H9 (cell line): ENCODE measurements around the gene CD3D. TPM values are rescaled to one million over a fixed set of nuclear protein-coding genes. Genes with fewer than 3 reads are reported as not detected.

ENCODE experiments used
- DNase-seq: peaks from one replicate; pipeline ENCODE4 v3.0.0-alpha.2; 2017
- H2AFZ ChIP-seq: one replicate; pipeline ENCODE4 v1.6.1; 2013; ENCODE audit warnings: mild to moderate bottlenecking, low read length, control low read depth, moderate library complexity
- H2AK5ac ChIP-seq: 2 replicates; pipeline ENCODE4 v1.6.1; 2013; ENCODE audit warnings: low read length, control low read depth, mixed read lengths; ENCODE audit not compliant: insufficient read length
- H2BK120ac ChIP-seq: one replicate; pipeline ENCODE4 v1.6.1; 2013; ENCODE audit warnings: low read depth, mild to moderate bottlenecking, low read length, control low read depth, inconsistent platforms; ENCODE audit not compliant: poor library complexity, severe bottlenecking
- H2BK12ac ChIP-seq: 2 replicates; pipeline ENCODE4 v1.6.1; 2013; ENCODE audit warnings: low read length, control low read depth, mixed read lengths, low read depth; ENCODE audit not compliant: insufficient read length
- H2BK15ac ChIP-seq: 2 replicates; pipeline ENCODE4 v1.6.1; 2013; ENCODE audit warnings: low read depth, low read length, control low read depth
- H2BK20ac ChIP-seq: one replicate; pipeline ENCODE4 v1.6.1; 2013; ENCODE audit warnings: low read depth, mild to moderate bottlenecking, low read length, control low read depth, inconsistent platforms; ENCODE audit not compliant: poor library complexity, severe bottlenecking
- H2BK5ac ChIP-seq: 2 replicates; pipeline ENCODE4 v1.6.1; 2013; ENCODE audit warnings: low read length, control low read depth, mixed read lengths; ENCODE audit not compliant: insufficient read length
- H3K14ac ChIP-seq: 2 replicates; pipeline ENCODE4 v1.6.1; 2013; ENCODE audit warnings: low read length, control low read depth; ENCODE audit not compliant: insufficient read depth
- H3K18ac ChIP-seq: 2 replicates; pipeline ENCODE4 v1.6.1; 2013; ENCODE audit warnings: low read depth, mild to moderate bottlenecking, mixed read lengths, low read length, control low read depth; ENCODE audit not compliant: insufficient read length
- H3K23ac ChIP-seq: 2 replicates; pipeline ENCODE4 v1.6.1; 2013; ENCODE audit warnings: low read length, control low read depth, mixed read lengths, low read depth; ENCODE audit not compliant: insufficient read length
- H3K23me2 ChIP-seq: 2 replicates; pipeline ENCODE4 v1.6.1; 2013; ENCODE audit warnings: low read depth, mild to moderate bottlenecking, mixed read lengths, low read length, control low read depth; ENCODE audit not compliant: insufficient read length, poor library complexity, severe bottlenecking
- H3K27ac ChIP-seq: 2 replicates; pipeline ENCODE4 v1.5.1; 2013; ENCODE audit warnings: low read length, control low read depth, mixed read lengths, low read depth; ENCODE audit not compliant: insufficient read length
- H3K27me3 ChIP-seq: 2 replicates; pipeline ENCODE4 v1.6.1; 2013; ENCODE audit warnings: low read length, control low read depth, inconsistent platforms; ENCODE audit not compliant: insufficient read depth
- H3K4ac ChIP-seq: 2 replicates; pipeline ENCODE4 v1.6.1; 2013; ENCODE audit warnings: low read depth, mild to moderate bottlenecking, control low read depth, inconsistent platforms, low read length, moderate library complexity
- H3K4me1 ChIP-seq: 2 replicates; pipeline ENCODE4 v1.6.1; 2013; ENCODE audit warnings: low read length, control low read depth, inconsistent platforms; ENCODE audit not compliant: insufficient read depth
- H3K4me2 ChIP-seq: 2 replicates; pipeline ENCODE4 v1.6.1; 2013; ENCODE audit warnings: low read length, control low read depth, mixed read lengths; ENCODE audit not compliant: insufficient read length, insufficient read depth
- H3K56ac ChIP-seq: 2 replicates; pipeline ENCODE4 v1.6.1; 2013; ENCODE audit warnings: low read depth, mild to moderate bottlenecking, mixed read lengths, low read length, control low read depth; ENCODE audit not compliant: insufficient read length
- H3K79me1 ChIP-seq: 2 replicates; pipeline ENCODE4 v1.6.1; 2013; ENCODE audit warnings: low read depth, mild to moderate bottlenecking, moderate library complexity, low read length, control low read depth, inconsistent platforms; ENCODE audit not compliant: insufficient read depth, poor library complexity, severe bottlenecking
- H3K79me2 ChIP-seq: 2 replicates; pipeline ENCODE4 v1.6.1; 2013; ENCODE audit warnings: low read length, control low read depth, inconsistent platforms; ENCODE audit not compliant: insufficient read depth
- H3K9ac ChIP-seq: 2 replicates; pipeline ENCODE4 v1.6.1; 2013; ENCODE audit warnings: low read length, control low read depth, mixed read lengths; ENCODE audit not compliant: insufficient read length; ENCODE audit errors: extremely low read depth
- H3K9me3 ChIP-seq: one replicate; pipeline ENCODE4 v1.6.1; 2013; ENCODE audit warnings: low read depth, low read length, inconsistent platforms; ENCODE audit not compliant: control insufficient read depth
- H3T11ph ChIP-seq: one replicate; pipeline ENCODE4 v1.6.1; 2013; ENCODE audit warnings: mild to moderate bottlenecking, low read length, control low read depth, inconsistent platforms
- H4K20me1 ChIP-seq: one replicate; pipeline ENCODE4 v1.6.1; 2013; ENCODE audit not compliant: control insufficient read depth, insufficient read length, insufficient read depth
- H4K5ac ChIP-seq: 2 replicates; pipeline ENCODE4 v1.6.1; 2013; ENCODE audit warnings: low read depth, mild to moderate bottlenecking, mixed read lengths, low read length, control low read depth; ENCODE audit not compliant: insufficient read length
- H4K8ac ChIP-seq: replicated peaks from 2 replicates; pipeline ENCODE4 v1.6.1; 2013; ENCODE audit warnings: low read length, control low read depth, mixed read lengths, low read depth; ENCODE audit not compliant: insufficient read length
- H4K91ac ChIP-seq: 2 replicates; pipeline ENCODE4 v1.6.1; 2013; ENCODE audit warnings: low read depth, mild to moderate bottlenecking, moderate library complexity, mixed read lengths, low read length, control low read depth; ENCODE audit not compliant: insufficient read length
- H3K27ac Mint-ChIP-seq, 3 experiments: 2 replicates in 2 of 3; 3 replicates in 1 of 3; pipeline ENCODE4 v1.8.0; 2020 to 2021; ENCODE audit warnings: mixed read lengths in 3 of 3, mild to moderate bottlenecking in 1 of 3, moderate library complexity in 1 of 3
- H3K27me3 Mint-ChIP-seq: 2 replicates; pipeline ENCODE4 v1.8.0; 2021; ENCODE audit warnings: low read depth, mild to moderate bottlenecking, moderate library complexity, mixed read lengths
- H3K36me3 Mint-ChIP-seq, 3 experiments: 2 replicates in 2 of 3; 3 replicates in 1 of 3; pipeline ENCODE4 v1.8.0; 2020 to 2021; ENCODE audit warnings: low read depth in 3 of 3, mixed read lengths in 3 of 3; ENCODE audit not compliant: insufficient read depth in 1 of 3
- H3K4me1 Mint-ChIP-seq, 2 experiments: 2 replicates each; pipeline ENCODE4 v1.8.0; 2020; ENCODE audit warnings: mixed read lengths in 2 of 2
- H3K4me3 Mint-ChIP-seq, 2 experiments: 2 replicates in 1 of 2; 3 replicates in 1 of 2; pipeline ENCODE4 v1.8.0; 2020 to 2021; ENCODE audit warnings: mild to moderate bottlenecking in 2 of 2, mixed read lengths in 2 of 2, moderate library complexity in 1 of 2
- H3K9me3 Mint-ChIP-seq, 2 experiments: 2 replicates in 1 of 2; 3 replicates in 1 of 2; pipeline ENCODE4 v1.8.0; 2020; ENCODE audit warnings: mild to moderate bottlenecking in 2 of 2, mixed read lengths in 2 of 2, moderate library complexity in 1 of 2
- total RNA-seq: library from RNA; stranded (reverse); gene quantifications from 2 replicates; pipeline ENCODE4 v1.2.1, GENCODE V29; 2021
- TF ChIP-seq, protein P1 (sequence below): fragments of 200-600 bp; sonication (generic); conservative IDR thresholded peaks from 3 replicates; pipeline ENCODE4 v1.8.0; 2021; ENCODE audit warnings: antibody characterized with exemption, mild to moderate bottlenecking

CD3D gene
- total RNA-seq, 1 experiment from 2014 or later = not detected

DNA sequence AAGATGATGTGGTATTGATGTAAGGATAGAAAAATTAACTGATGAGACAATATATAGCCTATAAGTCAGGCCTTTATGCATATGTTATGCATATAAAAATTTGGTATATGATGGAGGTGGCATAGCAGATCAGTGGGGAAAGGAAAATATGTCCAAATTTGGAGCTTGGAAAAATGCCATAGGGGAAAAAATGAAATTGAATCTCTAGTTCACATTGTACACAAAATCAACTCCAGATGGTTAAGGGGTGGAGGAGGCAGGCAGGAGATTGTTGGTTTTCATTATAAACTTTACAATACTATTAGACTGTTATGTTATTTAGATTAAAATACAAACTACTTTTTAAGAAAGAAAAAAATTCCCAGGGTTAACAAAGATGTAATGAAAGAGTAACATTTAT lies 53.1 kb downstream of the CD3D start:
- Histone ChIP-seq H3K79me1 (no peaks in the 10 kb centered on the region), H3T11ph (no peak overlapping the region), H3K14ac (no peak overlapping the region), H2BK5ac (no peak overlapping the region), H3K18ac (no peak overlapping the region), H3K4me1 (no peaks in the 10 kb centered on the region), H4K5ac (no peak overlapping the region), H2BK20ac (no peak overlapping the region), H2AFZ (no peak overlapping the region), H3K23me2 (no peaks in the 10 kb centered on the region), H3K27me3 (no peaks in the 10 kb centered on the region), H4K91ac (no peak overlapping the region), H3K79me2 (no peaks in the 10 kb centered on the region), H3K4ac (no peak overlapping the region), H4K20me1 (no peaks in the 10 kb centered on the region), H3K23ac (no peak overlapping the region), H3K9ac (no peak overlapping the region), H3K9me3 (no peaks in the 10 kb centered on the region), H2BK120ac (no peak overlapping the region), H3K4me2 (no peak overlapping the region), H3K27ac (no peak overlapping the region), H2BK12ac (no peak overlapping the region), H2BK15ac (no peak overlapping the region), H3K56ac (no peak overlapping the region), H2AK5ac (no peak overlapping the region), H4K8ac (no peak overlapping the region)
- Mint-ChIP-seq H3K27ac (no peak overlapping the region), H3K27me3 (peaks cover 32% of the 10 kb centered on the region), H3K36me3 (no peaks in the 10 kb centered on the region), H3K9me3 (no peaks in the 10 kb centered on the region), H3K4me1 (no peaks in the 10 kb centered on the region; a peak in 1 of 4 replicates), H3K4me3 (no peak overlapping the region)
- TF ChIP-seq, protein P1, sequence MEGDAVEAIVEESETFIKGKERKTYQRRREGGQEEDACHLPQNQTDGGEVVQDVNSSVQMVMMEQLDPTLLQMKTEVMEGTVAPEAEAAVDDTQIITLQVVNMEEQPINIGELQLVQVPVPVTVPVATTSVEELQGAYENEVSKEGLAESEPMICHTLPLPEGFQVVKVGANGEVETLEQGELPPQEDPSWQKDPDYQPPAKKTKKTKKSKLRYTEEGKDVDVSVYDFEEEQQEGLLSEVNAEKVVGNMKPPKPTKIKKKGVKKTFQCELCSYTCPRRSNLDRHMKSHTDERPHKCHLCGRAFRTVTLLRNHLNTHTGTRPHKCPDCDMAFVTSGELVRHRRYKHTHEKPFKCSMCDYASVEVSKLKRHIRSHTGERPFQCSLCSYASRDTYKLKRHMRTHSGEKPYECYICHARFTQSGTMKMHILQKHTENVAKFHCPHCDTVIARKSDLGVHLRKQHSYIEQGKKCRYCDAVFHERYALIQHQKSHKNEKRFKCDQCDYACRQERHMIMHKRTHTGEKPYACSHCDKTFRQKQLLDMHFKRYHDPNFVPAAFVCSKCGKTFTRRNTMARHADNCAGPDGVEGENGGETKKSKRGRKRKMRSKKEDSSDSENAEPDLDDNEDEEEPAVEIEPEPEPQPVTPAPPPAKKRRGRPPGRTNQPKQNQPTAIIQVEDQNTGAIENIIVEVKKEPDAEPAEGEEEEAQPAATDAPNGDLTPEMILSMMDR = no peak
- no peak for DNase-seq

Other genes starting within 250 kb of the CD3D start
- 1.6 and 1.9 TPM in 2 replicates for gene SCN4B, start 189.9 kb downstream of the CD3D start, total RNA-seq
- gene SCN2B, start 166.1 kb downstream of the CD3D start, total RNA-seq = not detected in 2 replicates
- 0.35 and 0.48 TPM in 2 replicates for gene JAML, start 117.7 kb downstream of the CD3D start, total RNA-seq
- gene MPZL3, start 90.3 kb downstream of the CD3D start, total RNA-seq = 2.1 and 2.6 TPM in 2 replicates
- 0.26 and 0.55 TPM in 2 replicates for gene MPZL2, start 78.4 kb downstream of the CD3D start, total RNA-seq
- gene CD3E, start 38.0 kb downstream of the CD3D start, total RNA-seq = not detected in 2 replicates
- gene CD3G, start 1.6 kb upstream of the CD3D start, total RNA-seq = not detected in 2 replicates
- 33.0 and 33.7 TPM in 2 replicates for gene UBE4A, start 16.9 kb upstream of the CD3D start, total RNA-seq
- gene ATP5MG, start 58.9 kb upstream of the CD3D start, total RNA-seq = 253 and 254 TPM in 2 replicates
- 51.7 and 62.0 TPM in 2 replicates for gene KMT2A, start 93.8 kb upstream of the CD3D start, total RNA-seq
- 1.6 TPM in 2 replicates for gene TTC36, start 184.8 kb upstream of the CD3D start, total RNA-seq
- 24.5 and 26.2 TPM in 2 replicates for gene TMEM25, start 188.5 kb upstream of the CD3D start, total RNA-seq
- 10.3 and 11.5 TPM in 2 replicates for gene IFT46, start 223.2 kb upstream of the CD3D start, total RNA-seq
- gene ARCN1, start 229.7 kb upstream of the CD3D start, total RNA-seq = 152 TPM in 2 replicates